Activated CD8-positive, alpha-beta T cell treated with anti-CD3 and anti-CD28 coated beads, Interleukin-2, amount 10 ng/mL, durations not matched to agents 7 days and 5 days (primary cell): Measurements from ENCODE around the gene CRAT. TPM values are rescaled to one million over a fixed set of nuclear protein-coding genes. Genes with fewer than 3 reads are reported as not detected.

ENCODE experiments used
- ATAC-seq: fragments of 150-1000 bp; cut with Tn5 transposase; one replicate; pipeline ENCODE4 v1.10.0; 2021; ENCODE audit warnings: moderate library complexity
- CTCF ChIA-PET: fragments of 350-600 bp; sonication (Branson Sonifier 250); formaldehyde crosslinking; loops from one replicate; lab custom pipeline; 2021; ENCODE audit warnings: antibody characterized with exemption; lab: Charles Lee
- POLR2A ChIA-PET: fragments of 350-600 bp; sonication (Branson Sonifier 250); formaldehyde crosslinking; loops from one replicate; lab custom pipeline; 2021; ENCODE audit warnings: antibody characterized with exemption; lab: Charles Lee
- DNase-seq: peaks from one replicate; pipeline ENCODE4 v3.0.0-alpha.2; 2020
- H3K27ac Mint-ChIP-seq: one replicate; pipeline ENCODE4 v1.8.0; 2021; ENCODE audit warnings: mild to moderate bottlenecking, mixed read lengths
- H3K27me3 Mint-ChIP-seq: one replicate; pipeline ENCODE4 v1.8.0; 2021; ENCODE audit warnings: low read depth, mixed read lengths
- H3K36me3 Mint-ChIP-seq: one replicate; pipeline ENCODE4 v1.8.0; 2021; ENCODE audit warnings: low read depth, mixed read lengths
- H3K4me1 Mint-ChIP-seq: one replicate; pipeline ENCODE4 v1.8.0; 2021; ENCODE audit warnings: low read depth, mixed read lengths
- H3K4me3 Mint-ChIP-seq: one replicate; pipeline ENCODE4 v1.8.0; 2021; ENCODE audit warnings: mild to moderate bottlenecking, mixed read lengths
- H3K9me3 Mint-ChIP-seq: one replicate; pipeline ENCODE4 v1.8.0; 2022; ENCODE audit warnings: mixed read lengths; ENCODE audit not compliant: insufficient read depth
- total RNA-seq, 2 experiments: library from RNA; stranded (reverse); gene quantifications; one replicate each; pipeline ENCODE4 v1.2.3, GENCODE V29; 2021

Gene CRAT
- total RNA-seq, 2 experiments from 2014 or later = 21.9 to 22.2 TPM

- Mint-ChIP-seq H3K27me3 (no peaks in the 10 kb centered on the region), H3K36me3 (peaks cover 18% of the 10 kb centered on the region), H3K27ac (peak overlapping the region; percentile 56), H3K9me3 (no peaks in the 10 kb centered on the region), H3K4me3 (no peak overlapping the region), H3K4me1 (peaks cover 58% of the 10 kb centered on the region)
- ChIA-PET CTCF (interaction anchor here (1.4 kb wide), 1 partner anchor 9 kb away, joined by 5 read pairs; the partner anchor contains the start of gene DOLPP1), POLR2A (interaction anchor here (1.2 to 1.4 kb wide), 2 partner anchors 34 to 242 kb away, joined by 4 to 5 read pairs; partner anchors contain the start of gene SPOUT1)
- DNase-seq = peak; percentile 71
- no peak for ATAC-seq
Observed at GRCh38 chr9:129071526-129072126, 39.0 kb downstream of the CRAT start.

GRCh38 chr9:129070696-129071525 lies 39.7 kb downstream of the CRAT start:
- Mint-ChIP-seq H3K27me3 (no peaks in the 10 kb centered on the region), H3K4me3 (no peak overlapping the region), H3K36me3 (peaks cover 19% of the 10 kb centered on the region), H3K27ac (peak overlapping the region; percentile 46), H3K9me3 (no peaks in the 10 kb centered on the region), H3K4me1 (peaks cover 58% of the 10 kb centered on the region)
- ChIA-PET POLR2A (interaction anchor here (1.0 to 1.4 kb wide), 3 partner anchors 10 to 241 kb away, joined by 4 to 5 read pairs (median 4); partner anchors contain the start of genes DOLPP1 and SPOUT1), CTCF (interaction anchor here (1.4 kb wide), 1 partner anchor 10 kb away, joined by 5 read pairs; the partner anchor contains the start of gene DOLPP1)
- ATAC-seq (no peak), DNase-seq (no peak)

GRCh38 chr9:129069862-129070641 lies 40.5 kb downstream of the CRAT start:
- ATAC-seq (no peak), DNase-seq (no peak)
- ChIA-PET CTCF (interaction anchor here (0.8 to 1.8 kb wide), 4 partner anchors 10 to 252 kb away, joined by 3 to 5 read pairs (median 4); partner anchors contain the start of genes DOLPP1 and ENDOG), POLR2A (interaction anchor here (0.6 to 1.4 kb wide), 5 partner anchors 8 to 32 kb away, joined by 3 to 7 read pairs (median 4); partner anchors contain the start of gene DOLPP1)
- Mint-ChIP-seq H3K27me3 (no peaks in the 10 kb centered on the region), H3K9me3 (no peaks in the 10 kb centered on the region), H3K27ac (peak overlapping the region; percentile 88), H3K36me3 (peaks cover 26% of the 10 kb centered on the region), H3K4me3 (peak overlapping the region; percentile 63), H3K4me1 (peaks cover 58% of the 10 kb centered on the region)

GRCh38 chr9:129068990-129069861 lies 41.4 kb downstream of the CRAT start:
- DNase-seq (peak; percentile 91), ATAC-seq (peak; percentile 95)
- H3K9me3 Mint-ChIP-seq = no peaks in the 10 kb centered on the region
- peak overlapping the region; percentile 88 for H3K27ac Mint-ChIP-seq
- peaks cover 56% of the 10 kb centered on the region for H3K4me1 Mint-ChIP-seq
- ChIA-PET POLR2A (interaction anchor here (0.6 to 1.8 kb wide), 6 partner anchors 8 to 389 kb away, joined by 3 to 7 read pairs (median 3); partner anchors contain the start of gene DOLPP1), CTCF (interaction anchor here (0.8 to 1.8 kb wide), 4 partner anchors 39 to 251 kb away, joined by 3 to 5 read pairs (median 4); partner anchors contain the start of gene ENDOG)
- peak overlapping the region; percentile 63 for H3K4me3 Mint-ChIP-seq
- no peaks in the 10 kb centered on the region for H3K27me3 Mint-ChIP-seq
- peaks cover 30% of the 10 kb centered on the region for H3K36me3 Mint-ChIP-seq

- DNase-seq = no peak
- POLR2A ChIA-PET = interaction anchor here (1.8 kb wide), 1 partner anchor 20 kb away, joined by 3 read pairs; no protein-coding TSS in a partner anchor
- Mint-ChIP-seq H3K27me3 (no peaks in the 10 kb centered on the region), H3K27ac (peak overlapping the region; percentile 88), H3K36me3 (peaks cover 35% of the 10 kb centered on the region), H3K9me3 (no peaks in the 10 kb centered on the region), H3K4me1 (peaks cover 45% of the 10 kb centered on the region), H3K4me3 (peak overlapping the region; percentile 63)
- CTCF ChIA-PET = interaction anchor here (1.4 to 1.8 kb wide), 3 partner anchors 38 to 250 kb away, joined by 4 to 5 read pairs (median 4); partner anchors contain the start of gene ENDOG
- ATAC-seq = no peak
Observed at GRCh38 chr9:129068110-129068509, 42.5 kb downstream of the CRAT start.

- Mint-ChIP-seq H3K27ac (no peak overlapping the region), H3K27me3 (no peaks in the 10 kb centered on the region), H3K9me3 (no peaks in the 10 kb centered on the region), H3K36me3 (peaks cover 36% of the 10 kb centered on the region), H3K4me1 (peaks cover 15% of the 10 kb centered on the region), H3K4me3 (no peak overlapping the region)
- CTCF ChIA-PET = interaction anchor here (0.8 kb wide), 1 partner anchor 67 kb away, joined by 3 read pairs; no protein-coding TSS in a partner anchor
- DNase-seq (no peak), ATAC-seq (no peak)
- POLR2A ChIA-PET = no interaction called here
Observed at GRCh38 chr9:129064499-129064908, 46.1 kb downstream of the CRAT start.

GRCh38 chr9:129063061-129063460 lies 47.5 kb downstream of the CRAT start:
- no peak for ATAC-seq
- Mint-ChIP-seq H3K9me3 (no peaks in the 10 kb centered on the region), H3K4me3 (no peak overlapping the region), H3K4me1 (peaks cover under 1% of the 10 kb centered on the region), H3K27me3 (no peaks in the 10 kb centered on the region), H3K36me3 (peaks cover 29% of the 10 kb centered on the region), H3K27ac (no peak overlapping the region)
- POLR2A ChIA-PET = no interaction called here
- CTCF ChIA-PET = no interaction called here
- no peak for DNase-seq

- no peak overlapping the region for H3K4me3 Mint-ChIP-seq
- H3K27me3 Mint-ChIP-seq = no peaks in the 10 kb centered on the region
- POLR2A ChIA-PET = interaction anchor here (0.6 kb wide), 1 partner anchor 9 kb away, joined by 3 read pairs; no protein-coding TSS in a partner anchor
- H3K36me3 Mint-ChIP-seq = peaks cover 25% of the 10 kb centered on the region
- no peaks in the 10 kb centered on the region for H3K4me1 Mint-ChIP-seq
- DNase-seq = no peak
- no peak for ATAC-seq
- no peaks in the 10 kb centered on the region for H3K9me3 Mint-ChIP-seq
- no peak overlapping the region for H3K27ac Mint-ChIP-seq
- CTCF ChIA-PET = no interaction called here
Observed at GRCh38 chr9:129060991-129061390, 49.6 kb downstream of the CRAT start.

- Mint-ChIP-seq H3K27ac (no peak overlapping the region), H3K4me3 (no peak overlapping the region), H3K9me3 (no peaks in the 10 kb centered on the region), H3K36me3 (peaks cover 17% of the 10 kb centered on the region), H3K4me1 (no peaks in the 10 kb centered on the region), H3K27me3 (no peaks in the 10 kb centered on the region)
- DNase-seq = no peak
- ATAC-seq = no peak
- ChIA-PET POLR2A (interaction anchor here (0.7 kb wide), 1 partner anchor 181 kb away, joined by 3 read pairs; no protein-coding TSS in a partner anchor), CTCF (no interaction called here)
Observed at GRCh38 chr9:129059796-129060785, 50.5 kb downstream of the CRAT start.
